Neural crest cell (in vitro differentiated cells): ENCODE measurements around the gene RIMBP2. TPM values are rescaled to one million over a fixed set of nuclear protein-coding genes. Genes with fewer than 3 reads are reported as not detected.

ENCODE experiments used
- DNase-seq: peaks from one replicate; pipeline ENCODE4 v3.0.0; 2021; ENCODE audit warnings: low read depth, mixed read lengths, low spot score
- H3K27ac Mint-ChIP-seq: one replicate; pipeline ENCODE4 v1.8.0; 2021; ENCODE audit warnings: mild to moderate bottlenecking, mixed read lengths; ENCODE audit not compliant: unreplicated experiment
- H3K27me3 Mint-ChIP-seq: 2 replicates; pipeline ENCODE4 v1.8.0; 2021; ENCODE audit warnings: low read depth, mild to moderate bottlenecking, mixed read lengths
- H3K36me3 Mint-ChIP-seq: 2 replicates; pipeline ENCODE4 v1.8.0; 2021; ENCODE audit warnings: low read depth, mild to moderate bottlenecking, mixed read lengths
- H3K4me1 Mint-ChIP-seq: 2 replicates; pipeline ENCODE4 v1.8.0; 2021; ENCODE audit warnings: mixed read lengths
- H3K4me3 Mint-ChIP-seq: one replicate; pipeline ENCODE4 v1.8.0; 2021; ENCODE audit warnings: mild to moderate bottlenecking, mixed read lengths
- H3K9me3 Mint-ChIP-seq: 2 replicates; pipeline ENCODE4 v1.8.0; 2021; ENCODE audit warnings: mixed read lengths
- CTCF ChIP-seq: fragments of 200-600 bp; sonication (generic); conservative IDR thresholded peaks from 2 replicates; pipeline ENCODE4 v1.5.0; 2021; ENCODE audit warnings: antibody characterized with exemption, mild to moderate bottlenecking
- total RNA-seq: library from RNA; stranded (reverse); gene quantifications from 2 replicates; pipeline ENCODE4 v1.2.1, GENCODE V29; 2021

The RIMBP2 gene
- total RNA-seq, 1 donor from 2014 or later = 5.9 TPM

- Mint-ChIP-seq H3K9me3 (no peaks in the 10 kb centered on the region), H3K4me3 (no peak overlapping the region), H3K27ac (no peak overlapping the region), H3K4me1 (peaks cover 25% of the 10 kb centered on the region), H3K27me3 (peaks cover 45% of the 10 kb centered on the region), H3K36me3 (no peaks in the 10 kb centered on the region)
- no peak for TF ChIP-seq CTCF
- no peak for DNase-seq
Observed at GRCh38 chr12:130477701-130478100, 238.4 kb downstream of the RIMBP2 start.

GRCh38 chr12:130477266-130477665, 238.8 kb downstream of the RIMBP2 start:
- H3K27me3 Mint-ChIP-seq = peaks cover 45% of the 10 kb centered on the region
- no peak overlapping the region for H3K4me3 Mint-ChIP-seq
- H3K27ac Mint-ChIP-seq = no peak overlapping the region
- no peak for DNase-seq
- H3K9me3 Mint-ChIP-seq = no peaks in the 10 kb centered on the region
- no peak for TF ChIP-seq CTCF
- no peaks in the 10 kb centered on the region for H3K36me3 Mint-ChIP-seq
- peaks cover 22% of the 10 kb centered on the region for H3K4me1 Mint-ChIP-seq

GRCh38 chr12:130476451-130477135, 239.5 kb downstream of the RIMBP2 start:
- TF ChIP-seq CTCF = no peak
- no peaks in the 10 kb centered on the region for H3K9me3 Mint-ChIP-seq
- peaks cover 19% of the 10 kb centered on the region for H3K4me1 Mint-ChIP-seq
- H3K4me3 Mint-ChIP-seq = no peak overlapping the region
- H3K36me3 Mint-ChIP-seq = no peaks in the 10 kb centered on the region
- H3K27ac Mint-ChIP-seq = no peak overlapping the region
- H3K27me3 Mint-ChIP-seq = peaks cover 43% of the 10 kb centered on the region
- peak; percentile 7 for DNase-seq

- no peak for TF ChIP-seq CTCF
- no peak for DNase-seq
Observed at GRCh38 chr12:130474599-130475269, 241.4 kb downstream of the RIMBP2 start.

GRCh38 chr12:130473266-130473665, 242.8 kb downstream of the RIMBP2 start:
- H3K27me3 Mint-ChIP-seq = peaks cover 40% of the 10 kb centered on the region

More at GRCh38 chr12:130474599-130475269, 241.4 kb downstream of the RIMBP2 start:
- Mint-ChIP-seq H3K27ac (no peak overlapping the region), H3K4me3 (no peak overlapping the region), H3K4me1 (peaks cover 19% of the 10 kb centered on the region), H3K27me3 (peaks cover 43% of the 10 kb centered on the region), H3K36me3 (no peaks in the 10 kb centered on the region), H3K9me3 (no peaks in the 10 kb centered on the region)

More at GRCh38 chr12:130473266-130473665, 242.8 kb downstream of the RIMBP2 start:
- Mint-ChIP-seq H3K4me1 (peaks cover 19% of the 10 kb centered on the region), H3K27ac (peak overlapping the region; percentile 27), H3K4me3 (no peak overlapping the region), H3K36me3 (no peaks in the 10 kb centered on the region), H3K9me3 (no peaks in the 10 kb centered on the region)
- TF ChIP-seq CTCF = no peak
- DNase-seq = no peak
